HG02840 (cell line): ENCODE data around the gene ATOSA.
A peak's percentile ranks its signal among the peaks of the same experiment; 100 is the strongest.

Experiments
- ATAC-seq: cut with Tn5 transposase; IDR thresholded peaks from one replicate; pipeline ENCODE4 v1.9.1; 2021; ENCODE audit warnings: mild to moderate bottlenecking, moderate library complexity, moderate number of reproducible peaks; ENCODE audit not compliant: unreplicated experiment, low FRiP score

The ATOSA gene

GRCh38 chr15:52679232-52680040, at the start of gene ATOSA:
ATOSA (minus strand) TSS chr15:52679388; CDS start chr15:52678021, 1,367 bp downstream.
- ATAC-seq = peak; percentile 61

GRCh38 chr15:52728899-52729298, 49.7 kb upstream of the ATOSA start:
- no peak for ATAC-seq

GRCh38 chr15:52727815-52728214, 48.6 kb upstream of the ATOSA start:
- ATAC-seq = no peak

- no peak for ATAC-seq
Measured at GRCh38 chr15:52726195-52726594, 47.0 kb upstream of the ATOSA start.

GRCh38 chr15:52718551-52718950, 39.4 kb upstream of the ATOSA start:
- ATAC-seq = no peak

- ATAC-seq = no peak
Measured at GRCh38 chr15:52717924-52718323, 38.7 kb upstream of the ATOSA start.

GRCh38 chr15:52717481-52717880, 38.3 kb upstream of the ATOSA start:
- ATAC-seq = no peak

GRCh38 chr15:52716536-52716935, 37.3 kb upstream of the ATOSA start:
- ATAC-seq = no peak

- no peak for ATAC-seq
Measured at GRCh38 chr15:52715411-52715810, 36.2 kb upstream of the ATOSA start.

- ATAC-seq = no peak
Measured at GRCh38 chr15:52714968-52715367, 35.8 kb upstream of the ATOSA start.

GRCh38 chr15:52710708-52711389, 31.7 kb upstream of the ATOSA start:
- ATAC-seq = no peak

- ATAC-seq = peak; percentile 24
Measured at GRCh38 chr15:52710050-52710707, 31.0 kb upstream of the ATOSA start.

- peak; percentile 97 for ATAC-seq
Measured at GRCh38 chr15:52709187-52709981, 30.2 kb upstream of the ATOSA start.

GRCh38 chr15:52706091-52706490, 26.9 kb upstream of the ATOSA start:
- no peak for ATAC-seq

- no peak for ATAC-seq
Measured at GRCh38 chr15:52702390-52702789, 23.2 kb upstream of the ATOSA start.

- ATAC-seq = no peak
Measured at GRCh38 chr15:52699457-52699856, 20.3 kb upstream of the ATOSA start.

- ATAC-seq = no peak
Measured at GRCh38 chr15:52698514-52698913, 19.3 kb upstream of the ATOSA start.

- no peak for ATAC-seq
Measured at GRCh38 chr15:52697051-52697450, 17.9 kb upstream of the ATOSA start.

GRCh38 chr15:52695154-52695553, 16.0 kb upstream of the ATOSA start:
- ATAC-seq = no peak

GRCh38 chr15:52689562-52689961, 10.4 kb upstream of the ATOSA start:
- no peak for ATAC-seq

GRCh38 chr15:52683580-52683979, 4.4 kb upstream of the ATOSA start:
- peak; percentile 42 for ATAC-seq
